GM15510 (cell line): ENCODE results near the gene GCKR.

Experiments used
- POLR2A ChIP-seq: IDR thresholded peaks from 3 replicates; pipeline ENCODE4 v1.6.1; 2011; ENCODE audit warnings: borderline replicate concordance; ENCODE audit not compliant: insufficient read length; ENCODE audit errors: extremely low read depth

Gene GCKR

GRCh38 chr2:27544143-27544821 is 47.6 kb downstream of the GCKR start:
- TF ChIP-seq POLR2A = no peak

GRCh38 chr2:27545348-27546141 is 48.9 kb downstream of the GCKR start:
- TF ChIP-seq POLR2A = no peak

GRCh38 chr2:27549303-27549702 is 52.7 kb downstream of the GCKR start:
- TF ChIP-seq POLR2A = no peak

DNA sequence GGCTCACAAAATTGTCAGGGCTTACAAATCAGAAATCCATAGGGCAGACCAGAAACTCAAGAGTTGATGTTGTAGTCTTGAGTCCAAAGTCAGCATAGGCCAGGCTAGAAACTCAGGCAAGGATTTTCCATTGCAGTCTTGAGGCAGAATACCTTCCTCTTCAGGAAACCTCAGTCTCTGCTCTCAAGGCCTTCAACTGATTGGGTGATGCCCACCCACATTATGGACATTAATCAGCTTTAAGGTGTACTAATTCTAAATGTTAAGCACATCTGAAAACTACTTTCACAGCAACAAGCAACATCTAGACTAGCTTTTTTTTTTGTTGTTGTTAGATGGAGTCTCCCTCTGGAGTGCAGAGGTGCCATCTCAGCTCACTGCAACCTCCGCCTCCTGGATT is 54.9 kb downstream of the GCKR start:
- TF ChIP-seq POLR2A = no peak

- TF ChIP-seq POLR2A = no peak
These were observed 56.3 kb downstream of the GCKR start for GRCh38 chr2:27552941-27553340.

GRCh38 chr2:27559228-27559627 is 62.6 kb downstream of the GCKR start:
- no peak for TF ChIP-seq POLR2A

- no peak for TF ChIP-seq POLR2A
These were observed 64.4 kb downstream of the GCKR start for GRCh38 chr2:27561060-27561459.

DNA sequence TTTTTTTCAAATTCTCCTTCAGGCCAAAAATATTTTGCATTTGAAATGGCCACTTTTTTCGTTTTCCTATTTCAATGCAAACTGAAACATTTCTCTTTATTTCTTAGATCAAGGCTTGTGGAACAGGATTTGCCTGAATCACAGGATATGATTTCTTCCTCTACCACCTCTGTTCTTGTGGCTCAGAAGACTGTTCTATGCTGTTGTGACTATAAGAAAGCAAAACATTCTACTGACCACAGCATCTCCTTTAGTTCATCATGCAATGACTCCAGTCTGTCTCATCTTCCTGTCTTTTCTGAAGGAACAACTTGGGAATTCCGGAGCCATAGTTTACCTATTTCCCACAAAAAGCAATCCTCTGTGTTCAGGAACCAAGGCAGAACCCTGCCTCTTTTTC is 70.0 kb downstream of the GCKR start:
- no peak for TF ChIP-seq POLR2A

GRCh38 chr2:27569398-27569797 is 72.8 kb downstream of the GCKR start:
- TF ChIP-seq POLR2A = no peak

GRCh38 chr2:27571197-27571596 is 74.6 kb downstream of the GCKR start:
- TF ChIP-seq POLR2A = no peak

- TF ChIP-seq POLR2A = no peak
These were observed 75.0 kb downstream of the GCKR start for GRCh38 chr2:27571681-27572080.

GRCh38 chr2:27572439-27572838 is 75.8 kb downstream of the GCKR start:
- no peak for TF ChIP-seq POLR2A

DNA sequence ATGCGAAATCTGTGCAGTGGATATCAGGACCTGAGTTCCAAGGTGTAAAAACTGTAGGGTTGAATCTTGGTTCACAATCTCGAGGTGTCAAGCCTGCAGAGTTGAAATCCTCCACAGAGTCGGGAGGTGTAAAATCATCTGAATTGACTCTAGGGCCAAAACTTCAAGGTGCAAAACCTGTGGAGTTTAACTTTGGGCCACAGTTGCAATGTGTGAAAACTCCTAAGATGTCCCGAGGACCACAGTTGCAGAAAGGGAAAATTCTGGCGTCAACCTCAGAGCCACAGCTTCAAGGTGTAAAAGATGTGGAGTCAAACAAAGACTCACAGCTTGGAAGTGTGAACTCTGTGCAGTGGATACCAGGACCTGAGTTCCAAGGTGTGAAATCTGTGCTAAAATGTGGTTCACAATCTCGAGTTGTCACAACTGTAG is 76.4 kb downstream of the GCKR start:
- no peak for TF ChIP-seq POLR2A
